HepG2 (cell line): ENCODE measurements around the gene HES1. TPM values are rescaled to one million over a fixed set of nuclear protein-coding genes. Genes with fewer than 3 reads are reported as not detected.

Source experiments
- CCDC6 ChIP-seq: sonication (generic); formaldehyde crosslinking; IDR thresholded peaks from 2 replicates; pipeline ENCODE4 v1.8.1; 2022; ENCODE audit warnings: mild to moderate bottlenecking, missing genetic modification reagents, moderate library complexity
- GATAD2A ChIP-seq: IDR thresholded peaks from 2 replicates; pipeline ENCODE4 v1.6.1; 2016
- GTF3A ChIP-seq: sonication (generic); formaldehyde crosslinking; conservative IDR thresholded peaks from 2 replicates; pipeline ENCODE4 v1.4.0; 2020; ENCODE audit warnings: mild to moderate bottlenecking, missing genetic modification reagents
- HNF4A ChIP-seq: sonication (generic); formaldehyde crosslinking; IDR thresholded peaks from 2 replicates; pipeline ENCODE4 v1.4.0; 2020; ENCODE audit warnings: missing genetic modification reagents
- POLR2G ChIP-seq: fragments of 200-400 bp; formaldehyde crosslinking; IDR thresholded peaks from 2 replicates; pipeline ENCODE4 v1.6.1; 2018; ENCODE audit warnings: mild to moderate bottlenecking, low read depth, low read length, moderate library complexity
- SALL1 ChIP-seq: sonication (generic); formaldehyde crosslinking; IDR thresholded peaks from 2 replicates; pipeline ENCODE4 v1.8.0; 2022; ENCODE audit warnings: mild to moderate bottlenecking, missing genetic modification reagents
- SRSF1 ChIP-seq: fragments of 200-400 bp; formaldehyde crosslinking; optimal IDR thresholded peaks from 2 replicates; pipeline ENCODE3; 2017; ENCODE audit warnings: mild to moderate bottlenecking, low read depth, low read length, moderate library complexity
- ZMYM2 ChIP-seq: sonication (generic); formaldehyde crosslinking; IDR thresholded peaks from 2 replicates; pipeline ENCODE4 v1.8.0; 2022; ENCODE audit warnings: mild to moderate bottlenecking, missing genetic modification reagents
- ZNF281 ChIP-seq: sonication (generic); formaldehyde crosslinking; IDR thresholded peaks from 2 replicates; pipeline ENCODE4 v1.4.0; 2020; ENCODE audit warnings: missing genetic modification reagents, borderline replicate concordance
- ZSCAN25 ChIP-seq: sonication (generic); formaldehyde crosslinking; IDR thresholded peaks from 2 replicates; pipeline ENCODE4 v1.8.0; 2022; ENCODE audit warnings: mild to moderate bottlenecking, missing genetic modification reagents
- polyA plus RNA-seq, 8 experiments: library from polyadenylated mRNA; depleted of rRNA in 3 of 8; stranded (reverse) in 7 of 8; unstranded in 1 of 8; fragments of >200 nt; fragmentation: Illumina TruSeq in 4 of 8; extraction: Trizol in 4 of 8; gene quantifications; 2 replicates each; pipeline versions ENCODE4 v1.2.1 to v1.2.3, GENCODE V29; 2011 to 2016; ENCODE audit warnings: low read depth in 4 of 8, missing spikeins in 1 of 8, mixed read lengths in 1 of 8; ENCODE audit not compliant: insufficient read depth in 1 of 8
- total RNA-seq, 5 experiments: library from RNA; depleted of rRNA; stranded (reverse); fragments of >200 nt; fragmentation: Illumina TruSeq; extraction: Trizol; gene quantifications; 2 replicates each; pipeline ENCODE4 v1.2.3, GENCODE V29; 2016; ENCODE audit warnings: low read depth in 1 of 5
- TF ChIP-seq, protein P1 (sequence below): sonication (generic); formaldehyde crosslinking; IDR thresholded peaks from 2 replicates; pipeline ENCODE4 v1.4.0; 2020; ENCODE audit warnings: missing genetic modification reagents
- TF ChIP-seq, protein P2 (sequence below): sonication (generic); formaldehyde crosslinking; IDR thresholded peaks from 2 replicates; pipeline ENCODE4 v1.9.0; 2022; ENCODE audit warnings: missing genetic modification reagents, mild to moderate bottlenecking, borderline replicate concordance

The HES1 gene
- total and polyA plus RNA-seq, 2 of the 13 experiments (the other 11 are each of a cell fraction or from before 2014, with no cell fraction given), result 15.4 to 19.8 TPM

DNA sequence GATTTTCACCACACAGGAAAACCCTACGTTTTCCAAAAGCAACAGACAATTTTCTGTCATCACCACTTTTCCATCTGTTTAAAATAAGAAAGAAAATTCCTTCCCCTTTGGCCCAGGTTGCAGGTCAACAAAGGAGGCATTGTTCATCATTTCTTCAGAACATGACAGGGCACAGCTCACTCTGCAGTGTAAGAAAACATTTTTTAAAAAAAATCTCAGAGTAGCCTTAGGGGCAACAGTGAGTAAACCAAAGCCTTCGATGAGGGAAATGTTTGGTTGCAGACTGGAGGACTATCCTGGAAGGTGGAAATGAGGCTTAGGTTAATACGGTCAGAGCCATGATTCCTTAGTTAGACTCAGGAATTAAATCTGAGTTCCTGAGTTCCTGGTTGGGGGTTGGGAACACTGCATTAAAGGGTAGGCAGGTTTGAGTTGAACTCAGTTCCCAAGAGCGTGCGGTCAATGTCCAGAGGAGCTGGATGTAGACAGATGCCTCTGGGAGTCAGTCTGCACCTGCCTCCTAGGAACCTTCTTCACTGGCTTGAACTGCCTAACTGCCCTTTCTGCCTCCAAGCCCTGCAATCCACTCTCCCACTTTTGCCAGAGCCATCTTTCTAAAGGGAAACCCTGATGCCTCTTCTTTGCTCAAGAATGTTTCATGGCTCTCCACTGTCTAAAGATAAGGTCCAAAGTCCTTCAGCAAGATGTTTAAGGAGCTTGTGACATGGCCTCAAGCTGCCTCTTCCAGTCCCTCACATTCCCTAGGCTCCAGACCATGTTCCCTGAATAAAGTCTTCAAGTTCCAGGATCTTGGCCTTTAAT, 3.3 kb upstream of the HES1 start (continued):
- TF ChIP-seq, protein P1, sequence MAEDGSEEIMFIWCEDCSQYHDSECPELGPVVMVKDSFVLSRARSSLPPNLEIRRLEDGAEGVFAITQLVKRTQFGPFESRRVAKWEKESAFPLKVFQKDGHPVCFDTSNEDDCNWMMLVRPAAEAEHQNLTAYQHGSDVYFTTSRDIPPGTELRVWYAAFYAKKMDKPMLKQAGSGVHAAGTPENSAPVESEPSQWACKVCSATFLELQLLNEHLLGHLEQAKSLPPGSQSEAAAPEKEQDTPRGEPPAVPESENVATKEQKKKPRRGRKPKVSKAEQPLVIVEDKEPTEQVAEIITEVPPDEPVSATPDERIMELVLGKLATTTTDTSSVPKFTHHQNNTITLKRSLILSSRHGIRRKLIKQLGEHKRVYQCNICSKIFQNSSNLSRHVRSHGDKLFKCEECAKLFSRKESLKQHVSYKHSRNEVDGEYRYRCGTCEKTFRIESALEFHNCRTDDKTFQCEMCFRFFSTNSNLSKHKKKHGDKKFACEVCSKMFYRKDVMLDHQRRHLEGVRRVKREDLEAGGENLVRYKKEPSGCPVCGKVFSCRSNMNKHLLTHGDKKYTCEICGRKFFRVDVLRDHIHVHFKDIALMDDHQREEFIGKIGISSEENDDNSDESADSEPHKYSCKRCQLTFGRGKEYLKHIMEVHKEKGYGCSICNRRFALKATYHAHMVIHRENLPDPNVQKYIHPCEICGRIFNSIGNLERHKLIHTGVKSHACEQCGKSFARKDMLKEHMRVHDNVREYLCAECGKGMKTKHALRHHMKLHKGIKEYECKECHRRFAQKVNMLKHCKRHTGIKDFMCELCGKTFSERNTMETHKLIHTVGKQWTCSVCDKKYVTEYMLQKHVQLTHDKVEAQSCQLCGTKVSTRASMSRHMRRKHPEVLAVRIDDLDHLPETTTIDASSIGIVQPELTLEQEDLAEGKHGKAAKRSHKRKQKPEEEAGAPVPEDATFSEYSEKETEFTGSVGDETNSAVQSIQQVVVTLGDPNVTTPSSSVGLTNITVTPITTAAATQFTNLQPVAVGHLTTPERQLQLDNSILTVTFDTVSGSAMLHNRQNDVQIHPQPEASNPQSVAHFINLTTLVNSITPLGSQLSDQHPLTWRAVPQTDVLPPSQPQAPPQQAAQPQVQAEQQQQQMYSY, result peak; percentile 73; the same call in 1 of the 2 replicates
- 0 out of 2 replicates have a peak, but pooled peaks have one; percentile 23 for TF ChIP-seq ZMYM2 (CRISPR knock-in tag)
- no peak for TF ChIP-seq SRSF1
- 0 out of 2 replicates have a peak, but pooled peaks have one; percentile 13 for TF ChIP-seq CCDC6
- TF ChIP-seq POLR2G, result peak; percentile 33; the same call in 1 of the 2 replicates
- TF ChIP-seq GTF3A (CRISPR knock-in tag), result no peak
- TF ChIP-seq, protein P2, sequence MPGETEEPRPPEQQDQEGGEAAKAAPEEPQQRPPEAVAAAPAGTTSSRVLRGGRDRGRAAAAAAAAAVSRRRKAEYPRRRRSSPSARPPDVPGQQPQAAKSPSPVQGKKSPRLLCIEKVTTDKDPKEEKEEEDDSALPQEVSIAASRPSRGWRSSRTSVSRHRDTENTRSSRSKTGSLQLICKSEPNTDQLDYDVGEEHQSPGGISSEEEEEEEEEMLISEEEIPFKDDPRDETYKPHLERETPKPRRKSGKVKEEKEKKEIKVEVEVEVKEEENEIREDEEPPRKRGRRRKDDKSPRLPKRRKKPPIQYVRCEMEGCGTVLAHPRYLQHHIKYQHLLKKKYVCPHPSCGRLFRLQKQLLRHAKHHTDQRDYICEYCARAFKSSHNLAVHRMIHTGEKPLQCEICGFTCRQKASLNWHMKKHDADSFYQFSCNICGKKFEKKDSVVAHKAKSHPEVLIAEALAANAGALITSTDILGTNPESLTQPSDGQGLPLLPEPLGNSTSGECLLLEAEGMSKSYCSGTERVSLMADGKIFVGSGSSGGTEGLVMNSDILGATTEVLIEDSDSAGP (CRISPR knock-in tag), result peak; percentile 29; the same call in 1 of the 2 replicates
- TF ChIP-seq GATAD2A, result peak; percentile 22; the same call in 1 of the 2 replicates
- TF ChIP-seq HNF4A (CRISPR knock-in tag), result no peak
- TF ChIP-seq ZNF281 (CRISPR knock-in tag), result peak; percentile 30; the same call in 1 of the 2 replicates
- 0 out of 2 replicates have a peak, but pooled peaks have one; percentile 26 for TF ChIP-seq ZSCAN25 (CRISPR knock-in tag)
- 0 out of 2 replicates have a peak, but pooled peaks have one; percentile 17 for TF ChIP-seq SALL1 (CRISPR knock-in tag)
